ENCODE results near the gene LAMA4.

Gene LAMA4

GRCh38 chr6:112181130-112181529 is 73.2 kb downstream of the LAMA4 start:
- TF ChIP-seq ZFX (IDR thresholded peaks at IDR 0.05) = no peak
- TF ChIP-seq, protein P1, sequence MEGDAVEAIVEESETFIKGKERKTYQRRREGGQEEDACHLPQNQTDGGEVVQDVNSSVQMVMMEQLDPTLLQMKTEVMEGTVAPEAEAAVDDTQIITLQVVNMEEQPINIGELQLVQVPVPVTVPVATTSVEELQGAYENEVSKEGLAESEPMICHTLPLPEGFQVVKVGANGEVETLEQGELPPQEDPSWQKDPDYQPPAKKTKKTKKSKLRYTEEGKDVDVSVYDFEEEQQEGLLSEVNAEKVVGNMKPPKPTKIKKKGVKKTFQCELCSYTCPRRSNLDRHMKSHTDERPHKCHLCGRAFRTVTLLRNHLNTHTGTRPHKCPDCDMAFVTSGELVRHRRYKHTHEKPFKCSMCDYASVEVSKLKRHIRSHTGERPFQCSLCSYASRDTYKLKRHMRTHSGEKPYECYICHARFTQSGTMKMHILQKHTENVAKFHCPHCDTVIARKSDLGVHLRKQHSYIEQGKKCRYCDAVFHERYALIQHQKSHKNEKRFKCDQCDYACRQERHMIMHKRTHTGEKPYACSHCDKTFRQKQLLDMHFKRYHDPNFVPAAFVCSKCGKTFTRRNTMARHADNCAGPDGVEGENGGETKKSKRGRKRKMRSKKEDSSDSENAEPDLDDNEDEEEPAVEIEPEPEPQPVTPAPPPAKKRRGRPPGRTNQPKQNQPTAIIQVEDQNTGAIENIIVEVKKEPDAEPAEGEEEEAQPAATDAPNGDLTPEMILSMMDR (conservative IDR thresholded peaks at IDR 0.05) = no peak
- no peak overlapping the region for H3K27ac ChIP-seq

GRCh38 chr6:112180095-112180820 is 74.1 kb downstream of the LAMA4 start:
- H3K27ac ChIP-seq = no peak overlapping the region
- TF ChIP-seq ZFX (IDR thresholded peaks at IDR 0.05) = no peak
- TF ChIP-seq, protein P1 (conservative IDR thresholded peaks at IDR 0.05) = peak; percentile 80

DNA sequence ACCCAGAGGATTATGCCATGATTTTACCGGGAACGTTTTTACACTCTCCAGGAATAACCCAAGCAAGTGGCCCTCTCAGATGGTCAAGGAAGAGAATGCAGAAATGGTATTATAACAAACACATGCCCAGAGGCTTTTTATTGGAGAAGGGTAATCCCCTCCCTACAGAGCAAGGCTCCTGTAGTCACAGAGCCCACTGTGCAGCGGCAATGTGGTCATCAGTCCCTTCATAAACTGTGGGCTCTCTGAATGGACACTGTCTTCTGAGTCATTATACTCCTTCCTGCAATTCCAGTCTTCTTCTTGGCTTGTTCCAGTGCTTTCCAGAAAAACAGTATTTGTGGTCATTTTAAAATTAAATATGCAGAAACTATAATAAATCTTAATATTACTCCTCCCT is 74.7 kb downstream of the LAMA4 start:
- TF ChIP-seq ZFX (IDR thresholded peaks at IDR 0.05) = no peak
- TF ChIP-seq, protein P1 (conservative IDR thresholded peaks at IDR 0.05) = no peak
- H3K27ac ChIP-seq = no peak overlapping the region

DNA sequence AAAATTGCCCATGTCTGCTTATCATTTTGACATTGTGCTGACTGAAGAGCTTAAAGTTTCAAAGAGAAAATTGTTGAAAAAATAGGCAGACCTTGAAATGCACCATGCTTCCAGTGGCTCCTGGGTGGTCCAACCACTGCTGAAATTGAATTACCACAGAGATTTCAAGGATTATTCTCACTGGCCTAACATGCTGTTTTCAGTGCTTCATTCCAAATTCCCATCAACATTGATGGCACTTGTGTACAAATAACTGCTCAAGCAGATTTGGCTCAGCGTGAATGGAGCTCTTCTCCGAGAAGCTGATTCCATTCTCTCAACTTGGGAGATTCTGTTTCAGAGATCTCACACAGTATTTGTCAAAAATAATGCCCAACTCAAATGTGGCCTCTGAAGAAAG is 75.5 kb downstream of the LAMA4 start:
- TF ChIP-seq ZFX (IDR thresholded peaks at IDR 0.05) = no peak
- TF ChIP-seq, protein P1 (conservative IDR thresholded peaks at IDR 0.05) = no peak
- H3K27ac ChIP-seq = no peak overlapping the region

DNA sequence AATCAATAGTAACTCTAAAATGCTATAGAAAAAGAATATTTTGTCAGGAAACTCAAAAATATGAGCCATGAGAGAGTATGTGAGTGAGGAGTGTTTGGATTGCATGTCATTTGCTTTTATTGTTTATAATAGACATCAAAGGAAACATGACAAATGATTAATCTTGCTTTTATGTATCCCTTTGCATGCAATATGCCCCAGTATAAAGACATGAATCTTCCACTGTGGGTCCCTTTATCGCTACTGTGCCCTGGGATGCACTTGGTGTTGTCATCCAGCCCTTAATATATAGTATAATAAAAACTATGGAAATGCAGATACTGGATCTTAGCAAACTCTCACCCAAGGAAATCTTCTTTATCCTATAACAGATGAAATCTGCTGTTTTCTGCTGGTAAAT is 77.3 kb downstream of the LAMA4 start:
- H3K27ac ChIP-seq = no peak overlapping the region
- TF ChIP-seq ZFX (IDR thresholded peaks at IDR 0.05) = no peak
- TF ChIP-seq, protein P1 (conservative IDR thresholded peaks at IDR 0.05) = no peak

GRCh38 chr6:112176175-112176574 is 78.2 kb downstream of the LAMA4 start:
- no peak for TF ChIP-seq ZFX (IDR thresholded peaks at IDR 0.05)
- TF ChIP-seq, protein P1 (conservative IDR thresholded peaks at IDR 0.05) = no peak
- no peak overlapping the region for H3K27ac ChIP-seq

GRCh38 chr6:112173221-112173804 is 81.1 kb downstream of the LAMA4 start:
- TF ChIP-seq, protein P1 (conservative IDR thresholded peaks at IDR 0.05) = no peak
- TF ChIP-seq ZFX (IDR thresholded peaks at IDR 0.05) = no peak
- no peak overlapping the region for H3K27ac ChIP-seq

Data from C4-2B (cell line).